Measurements from ENCODE around the gene DNAH2.

DNA sequence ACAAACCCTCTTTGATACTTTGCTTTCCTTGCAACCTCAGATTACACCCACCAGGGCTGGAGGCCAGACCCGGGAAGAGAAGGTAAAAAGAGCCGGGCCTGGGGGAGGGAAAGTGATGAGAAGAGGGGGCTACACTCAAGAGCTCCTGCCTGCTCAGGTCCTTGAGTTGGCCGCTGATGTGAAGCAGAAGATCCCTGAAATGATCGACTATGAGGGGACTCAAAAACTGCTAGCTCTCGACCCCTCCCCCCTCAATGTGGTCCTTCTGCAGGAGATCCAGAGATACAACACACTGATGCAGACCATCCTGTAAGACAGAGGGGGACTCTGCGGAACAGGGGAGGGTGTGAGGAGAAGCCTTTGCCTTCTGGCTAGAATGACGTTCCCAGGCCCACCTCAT lies 113.7 kb downstream of the DNAH2 start:
- TF ChIP-seq, protein P1, sequence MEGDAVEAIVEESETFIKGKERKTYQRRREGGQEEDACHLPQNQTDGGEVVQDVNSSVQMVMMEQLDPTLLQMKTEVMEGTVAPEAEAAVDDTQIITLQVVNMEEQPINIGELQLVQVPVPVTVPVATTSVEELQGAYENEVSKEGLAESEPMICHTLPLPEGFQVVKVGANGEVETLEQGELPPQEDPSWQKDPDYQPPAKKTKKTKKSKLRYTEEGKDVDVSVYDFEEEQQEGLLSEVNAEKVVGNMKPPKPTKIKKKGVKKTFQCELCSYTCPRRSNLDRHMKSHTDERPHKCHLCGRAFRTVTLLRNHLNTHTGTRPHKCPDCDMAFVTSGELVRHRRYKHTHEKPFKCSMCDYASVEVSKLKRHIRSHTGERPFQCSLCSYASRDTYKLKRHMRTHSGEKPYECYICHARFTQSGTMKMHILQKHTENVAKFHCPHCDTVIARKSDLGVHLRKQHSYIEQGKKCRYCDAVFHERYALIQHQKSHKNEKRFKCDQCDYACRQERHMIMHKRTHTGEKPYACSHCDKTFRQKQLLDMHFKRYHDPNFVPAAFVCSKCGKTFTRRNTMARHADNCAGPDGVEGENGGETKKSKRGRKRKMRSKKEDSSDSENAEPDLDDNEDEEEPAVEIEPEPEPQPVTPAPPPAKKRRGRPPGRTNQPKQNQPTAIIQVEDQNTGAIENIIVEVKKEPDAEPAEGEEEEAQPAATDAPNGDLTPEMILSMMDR (IDR thresholded peaks at IDR 0.05), result no peak
- TF ChIP-seq POLR2A (IDR thresholded peaks at IDR 0.05) (no peak), POLR2AphosphoS5 (IDR thresholded peaks at IDR 0.05) (no peak)

Data from sigmoid colon (tissue), 4 donors.